Measurements from ENCODE around the gene ABCA4.

The ABCA4 gene

DNA sequence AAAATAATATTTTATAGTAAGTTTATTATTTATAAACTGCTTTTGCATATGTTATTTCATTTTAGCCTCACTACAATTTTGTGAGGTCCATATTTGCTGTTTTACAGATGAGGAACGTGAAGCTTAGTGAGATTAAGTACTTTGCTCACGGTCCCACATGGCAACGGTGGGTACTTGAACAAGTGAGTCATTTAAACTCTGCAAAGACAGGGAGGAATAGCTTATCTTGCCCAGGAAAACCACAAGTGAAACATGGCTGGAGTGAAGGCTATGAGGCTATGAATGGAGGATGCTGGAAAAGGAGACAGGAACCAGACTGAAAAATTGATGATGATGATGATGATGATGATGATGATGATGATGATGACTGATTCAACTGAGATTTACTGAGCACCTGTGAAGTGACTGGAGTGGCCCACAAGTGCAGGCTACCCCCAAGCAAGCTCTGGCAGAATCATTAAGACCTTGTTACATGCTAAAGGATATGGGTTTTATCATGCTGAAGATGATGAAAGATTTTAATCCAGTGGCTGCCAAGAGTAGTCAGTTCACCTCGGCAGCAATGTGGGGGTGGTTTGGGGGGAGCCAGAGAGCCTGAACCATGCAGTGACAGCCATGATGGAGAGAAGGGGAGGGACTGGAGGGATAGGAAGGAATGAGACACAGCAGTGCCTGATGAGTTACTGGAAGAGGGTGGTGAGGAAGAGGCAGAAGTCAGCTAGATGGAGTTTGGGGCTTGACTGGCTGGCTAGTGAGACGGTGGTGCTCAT lies 1.4 kb upstream of the ABCA4 start:
- DNase-seq (ENCODE audit: low read depth, low spot score) = no peak

DNA sequence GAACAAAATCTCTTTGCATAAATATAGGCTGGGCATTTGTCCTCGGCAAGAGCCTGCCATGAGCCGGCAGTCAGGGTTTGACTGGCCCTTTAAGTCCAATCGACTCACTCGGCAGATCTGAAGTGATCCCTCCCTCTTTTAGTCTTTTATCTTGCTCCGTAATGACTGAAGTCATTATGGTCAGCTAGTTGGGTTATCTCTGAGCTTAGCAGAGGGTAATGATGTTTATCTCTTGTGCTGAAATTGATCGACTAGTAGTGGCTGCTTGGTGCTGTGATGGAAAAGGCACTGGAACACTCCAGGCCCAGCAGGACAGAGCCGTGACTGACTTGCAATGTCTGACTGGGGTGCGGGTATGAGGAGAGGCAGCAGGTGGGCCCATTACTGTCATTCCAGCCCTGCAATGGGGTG lies 468 bp upstream of the ABCA4 start:
- no peak for DNase-seq (ENCODE audit: low read depth, low spot score)

DNA sequence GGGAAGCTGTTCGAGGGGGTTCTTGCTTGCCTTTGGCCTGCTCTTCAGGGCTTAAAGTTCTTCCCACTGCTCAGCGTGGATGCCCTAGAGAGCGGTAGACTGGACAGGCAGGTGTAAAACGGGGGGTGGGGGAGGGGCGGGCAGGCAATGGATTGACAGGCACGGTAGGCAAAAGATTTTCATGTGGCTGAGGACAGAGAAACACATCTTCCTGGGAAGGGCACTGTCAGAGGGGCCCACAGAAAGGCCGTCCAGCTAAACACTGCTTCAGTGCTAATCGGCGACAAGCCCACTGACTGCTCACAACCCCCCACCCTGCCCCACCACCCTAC lies 412 bp downstream of the ABCA4 start:
- no peak for DNase-seq (ENCODE audit: low read depth, low spot score)

DNA sequence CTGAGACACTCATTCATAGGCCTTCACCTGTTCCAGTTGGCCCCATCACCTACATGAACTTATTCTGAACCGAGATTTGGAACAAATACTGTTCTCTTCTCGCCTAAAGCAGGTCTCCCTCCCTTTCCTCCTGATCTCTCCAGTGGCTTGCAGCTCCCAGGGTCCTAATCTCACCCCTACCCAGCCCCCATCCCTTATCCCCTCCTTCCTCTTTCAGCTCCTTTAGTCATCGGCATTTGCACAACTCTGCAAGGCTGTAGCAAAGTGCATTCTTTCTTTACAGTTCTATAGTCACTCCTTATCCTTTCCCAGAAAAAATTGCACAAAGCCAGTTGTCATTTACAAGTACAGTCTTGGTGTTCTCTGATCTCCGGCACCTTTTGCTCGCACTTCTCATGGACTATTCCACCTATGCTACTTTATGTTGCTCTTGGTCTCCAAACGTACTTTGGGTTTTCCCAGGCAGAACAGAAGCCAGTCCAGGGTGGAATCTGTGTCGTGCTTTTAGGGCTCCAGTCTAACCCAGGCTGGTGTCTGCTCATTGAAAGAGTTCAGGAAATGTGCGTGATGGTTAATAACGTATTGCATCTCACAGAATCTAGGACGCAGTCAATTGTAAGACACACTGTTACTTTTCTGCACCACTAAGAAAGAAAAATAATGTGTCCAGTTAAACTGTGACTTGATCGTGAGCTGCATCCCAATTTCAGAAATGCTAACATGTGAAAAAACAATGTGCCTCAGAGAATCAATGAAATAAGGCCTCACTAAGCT lies 965 bp downstream of the ABCA4 start:
- no peak for DNase-seq (ENCODE audit: low read depth, low spot score)

DNA sequence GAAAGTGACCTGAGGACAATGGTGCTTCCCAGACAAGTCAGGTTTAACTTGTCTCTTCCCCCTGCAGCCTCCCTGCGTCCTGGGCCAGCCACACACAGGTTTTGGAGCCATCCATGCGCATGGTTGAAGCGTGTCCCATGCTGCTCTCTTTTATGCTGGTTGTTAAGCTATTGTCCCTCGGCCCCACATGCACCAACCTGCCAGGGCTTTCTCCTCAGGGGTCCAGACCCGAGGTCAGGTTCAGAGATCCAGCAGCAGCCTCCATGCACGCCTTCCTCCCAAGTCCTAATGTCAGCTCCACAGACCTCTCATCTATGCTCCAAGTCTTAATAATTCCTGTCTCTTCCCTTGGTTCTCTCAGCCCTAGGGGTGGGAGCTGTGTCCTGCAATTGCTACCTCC lies 1.6 kb downstream of the ABCA4 start:
- DNase-seq (ENCODE audit: low read depth, low spot score) = no peak

DNA sequence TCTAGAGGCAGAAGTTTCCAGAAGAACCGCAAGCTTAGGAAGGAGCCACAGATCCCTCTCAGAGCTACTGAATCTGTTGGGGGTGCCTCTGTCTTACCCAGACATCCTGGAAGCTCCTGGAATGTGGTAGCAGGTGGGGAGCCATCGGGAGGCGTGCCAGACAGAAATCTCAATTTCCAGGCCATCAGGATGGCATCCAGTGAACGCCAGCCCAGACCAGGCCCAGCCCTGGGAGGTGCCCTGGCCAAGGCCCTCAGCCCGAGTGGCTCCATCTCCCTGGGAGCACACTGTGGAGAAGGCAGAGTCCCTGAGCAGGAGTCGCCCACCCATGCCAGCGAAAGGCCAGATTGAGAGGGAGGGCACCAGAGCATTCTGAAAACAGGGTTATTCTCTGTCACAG lies 2.5 kb downstream of the ABCA4 start:
- DNase-seq (ENCODE audit: low read depth, low spot score) = no peak

DNA sequence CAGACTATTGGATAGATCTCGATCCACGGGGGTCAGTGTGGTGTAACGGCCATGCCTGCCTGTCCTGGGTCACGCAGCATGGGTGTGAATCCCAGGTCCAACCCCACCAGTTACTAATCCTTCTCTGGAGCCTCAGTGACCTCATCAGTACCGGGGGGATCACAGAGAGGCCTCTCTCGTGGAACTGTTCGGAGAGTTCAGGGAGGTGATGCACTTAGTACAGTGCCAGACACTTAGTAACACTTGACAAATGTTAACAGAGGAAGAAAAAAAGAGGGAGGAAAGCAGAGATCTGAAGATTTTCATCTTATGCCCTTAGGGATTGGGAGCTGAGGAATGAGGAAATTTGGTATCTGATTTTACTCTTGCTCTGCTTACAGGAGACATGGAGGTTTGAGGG lies 2.9 kb downstream of the ABCA4 start:
- no peak for DNase-seq (ENCODE audit: low read depth, low spot score)

DNA sequence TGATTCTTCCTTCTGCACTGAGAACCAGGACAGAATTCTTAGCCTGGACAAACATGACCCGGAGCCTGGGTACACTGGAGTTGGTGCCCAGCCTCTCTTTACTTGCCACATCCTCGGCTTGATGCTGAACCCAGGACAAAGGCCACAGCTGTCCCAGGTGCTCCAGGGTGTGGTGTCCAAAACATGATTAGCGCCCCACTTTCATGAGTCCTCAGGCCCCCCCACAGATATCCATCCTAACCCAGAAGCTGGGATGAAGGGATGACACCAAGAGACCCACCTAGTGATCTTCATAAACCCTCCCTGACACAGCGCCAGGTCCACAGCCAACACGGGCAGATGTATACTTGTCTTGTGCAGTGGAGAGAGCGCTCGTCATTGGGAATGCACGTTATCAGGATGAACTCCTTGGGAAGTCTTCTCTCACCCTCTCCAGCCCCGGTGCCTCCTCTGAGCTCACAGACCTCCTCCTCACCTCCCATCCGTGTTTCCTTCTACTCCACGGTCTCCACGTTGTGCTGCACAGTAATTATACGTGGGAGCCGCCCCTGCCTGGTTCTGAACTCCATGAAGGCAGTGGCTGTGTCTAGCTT lies 3.6 kb downstream of the ABCA4 start:
- no peak for DNase-seq (ENCODE audit: low read depth, low spot score)

DNA sequence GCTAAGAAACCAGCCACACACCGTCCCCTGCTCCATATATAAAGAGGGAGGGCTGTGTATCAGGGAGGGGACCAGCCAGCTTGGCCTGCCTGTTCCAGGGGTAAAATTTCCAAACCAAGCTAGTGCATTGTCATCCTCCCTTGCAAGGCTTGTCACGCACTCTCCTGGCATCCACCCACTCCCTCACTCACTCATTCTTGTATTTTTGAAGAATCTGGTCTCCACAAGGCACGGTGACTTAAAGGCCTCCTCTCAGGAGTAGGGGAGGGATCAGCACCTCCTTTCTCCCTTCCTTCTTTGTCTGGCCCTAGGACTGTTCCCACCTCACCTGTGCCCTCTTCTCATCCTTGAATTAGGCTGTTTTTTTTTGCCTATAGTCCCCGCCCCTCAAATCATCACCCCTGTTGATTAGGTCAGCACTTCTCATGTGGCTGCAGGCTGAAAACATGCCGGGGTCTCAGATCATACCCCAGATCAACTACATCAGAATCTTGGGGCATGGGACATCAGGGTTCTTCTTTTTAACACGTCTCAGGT lies 5.0 kb downstream of the ABCA4 start:
- no peak for DNase-seq (ENCODE audit: low read depth, low spot score)

DNA sequence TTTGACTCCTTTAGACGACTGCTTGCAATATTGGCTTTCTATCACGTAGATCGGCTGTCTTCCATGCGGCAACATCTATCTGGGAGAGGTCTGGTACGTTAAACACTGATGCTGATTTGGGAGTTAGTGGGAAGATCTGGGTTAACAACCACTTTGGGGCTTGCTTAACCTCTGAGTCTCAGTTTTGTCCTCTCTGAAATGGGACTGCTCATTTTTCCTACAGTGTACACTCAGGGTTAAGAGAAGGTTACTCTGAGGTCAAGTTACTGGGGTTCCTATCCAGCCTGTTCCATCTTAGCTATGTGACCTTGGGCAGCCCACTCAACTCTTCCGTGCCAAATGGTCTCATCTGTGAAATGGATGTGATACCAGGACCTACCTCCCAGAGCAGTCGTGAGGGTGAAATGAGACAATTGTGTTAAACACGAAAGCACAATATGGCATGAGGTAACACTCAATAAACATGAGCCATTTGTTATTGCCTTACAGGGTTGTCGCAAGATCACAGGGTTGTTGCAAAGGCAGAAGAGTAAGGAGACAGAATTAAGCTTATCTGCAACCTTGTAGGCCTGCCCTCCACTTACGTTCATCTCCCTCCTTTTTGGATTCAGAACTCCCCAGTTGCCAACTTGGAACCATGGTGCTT lies 5.6 kb downstream of the ABCA4 start:
- DNase-seq (ENCODE audit: low read depth, low spot score) = no peak

DNA sequence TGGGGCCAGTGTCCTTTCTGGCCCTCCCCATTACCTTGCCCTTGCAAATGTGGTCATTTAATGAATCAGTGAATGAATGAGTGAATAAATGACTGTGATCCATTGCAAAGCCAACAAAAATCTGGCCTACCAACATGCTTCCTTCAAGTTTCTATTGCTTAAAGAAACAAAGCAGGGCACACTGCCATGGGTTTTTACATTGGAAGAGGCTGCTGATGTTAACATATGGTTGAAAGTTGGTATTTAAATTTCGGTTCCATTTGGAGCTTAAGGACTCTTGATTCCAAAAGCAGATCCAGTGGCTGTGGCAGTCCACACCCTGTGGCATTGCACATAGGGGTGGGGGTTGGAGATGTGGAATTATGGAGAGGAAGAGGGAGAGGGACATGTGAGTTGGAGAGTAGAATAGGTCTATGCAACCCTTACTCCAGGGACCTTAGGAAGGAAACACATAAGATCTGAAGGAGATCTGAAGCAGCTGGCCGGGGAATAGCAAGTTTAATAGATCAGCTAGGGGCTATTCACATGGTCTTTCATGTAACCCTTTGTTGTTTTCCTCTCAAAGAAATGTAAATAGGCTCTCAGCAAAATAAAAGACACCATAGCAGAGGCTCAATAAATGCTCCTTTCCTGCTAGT lies 7.2 kb downstream of the ABCA4 start:
- DNase-seq (ENCODE audit: low read depth, low spot score) = no peak

DNA sequence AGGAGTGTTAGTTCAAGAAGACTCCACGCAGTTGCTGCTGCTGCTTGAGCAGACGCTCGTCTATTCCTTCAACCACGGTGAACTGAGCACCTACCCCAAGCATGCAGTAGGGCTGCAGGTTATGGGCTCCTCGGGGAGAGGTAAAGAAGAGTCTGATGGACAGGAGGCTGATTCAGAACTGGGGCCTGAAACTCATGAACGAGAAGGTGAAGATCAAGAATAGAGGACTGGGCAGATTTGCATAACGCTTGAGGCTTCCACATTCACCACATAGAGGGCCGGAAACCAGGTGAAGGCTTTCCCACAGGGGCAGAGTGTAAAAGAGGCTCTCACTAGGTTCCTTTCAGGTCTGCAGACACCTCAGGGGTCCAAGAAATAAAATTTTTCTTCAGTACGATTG lies 9.1 kb downstream of the ABCA4 start:
- no peak for DNase-seq (ENCODE audit: low read depth, low spot score)

DNA sequence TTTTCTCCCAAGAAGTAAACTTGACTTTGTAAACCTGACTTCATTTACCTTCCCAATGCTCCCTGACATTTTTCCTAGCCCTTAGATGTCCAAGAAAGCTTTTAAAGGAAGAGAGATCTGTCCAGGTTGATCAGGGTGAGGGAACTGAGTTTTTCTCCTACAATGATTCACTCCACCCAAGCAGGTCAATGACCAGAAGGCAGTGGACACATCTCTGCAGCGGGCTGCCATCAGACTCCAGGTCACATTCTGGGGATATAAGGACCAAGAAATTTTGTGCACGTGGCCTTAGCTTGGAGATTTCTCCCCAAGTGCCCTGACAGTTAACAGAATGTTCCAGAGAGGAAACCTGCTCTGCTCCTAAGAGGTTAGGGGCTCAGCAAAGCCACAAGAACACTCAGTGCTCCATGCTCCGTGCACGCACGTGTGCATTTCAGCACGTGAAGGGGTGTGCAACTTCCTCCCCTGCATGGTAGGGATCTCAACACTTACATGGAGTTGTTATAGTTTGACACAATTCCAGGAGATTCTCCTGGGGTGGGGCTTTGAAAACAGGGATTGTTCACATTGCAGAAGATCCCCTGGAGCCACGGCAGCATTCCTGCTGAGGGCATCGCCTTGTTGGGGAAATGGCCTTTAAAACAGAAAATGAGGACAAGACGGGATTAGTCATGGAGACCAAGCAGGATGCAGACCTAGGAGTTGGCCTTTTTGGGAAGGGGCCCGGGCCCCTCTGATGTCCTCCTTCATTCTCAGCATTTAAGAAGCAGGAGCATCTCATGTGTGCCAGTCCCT lies 9.8 kb downstream of the ABCA4 start:
- no peak for DNase-seq (ENCODE audit: low read depth, low spot score)

DNA sequence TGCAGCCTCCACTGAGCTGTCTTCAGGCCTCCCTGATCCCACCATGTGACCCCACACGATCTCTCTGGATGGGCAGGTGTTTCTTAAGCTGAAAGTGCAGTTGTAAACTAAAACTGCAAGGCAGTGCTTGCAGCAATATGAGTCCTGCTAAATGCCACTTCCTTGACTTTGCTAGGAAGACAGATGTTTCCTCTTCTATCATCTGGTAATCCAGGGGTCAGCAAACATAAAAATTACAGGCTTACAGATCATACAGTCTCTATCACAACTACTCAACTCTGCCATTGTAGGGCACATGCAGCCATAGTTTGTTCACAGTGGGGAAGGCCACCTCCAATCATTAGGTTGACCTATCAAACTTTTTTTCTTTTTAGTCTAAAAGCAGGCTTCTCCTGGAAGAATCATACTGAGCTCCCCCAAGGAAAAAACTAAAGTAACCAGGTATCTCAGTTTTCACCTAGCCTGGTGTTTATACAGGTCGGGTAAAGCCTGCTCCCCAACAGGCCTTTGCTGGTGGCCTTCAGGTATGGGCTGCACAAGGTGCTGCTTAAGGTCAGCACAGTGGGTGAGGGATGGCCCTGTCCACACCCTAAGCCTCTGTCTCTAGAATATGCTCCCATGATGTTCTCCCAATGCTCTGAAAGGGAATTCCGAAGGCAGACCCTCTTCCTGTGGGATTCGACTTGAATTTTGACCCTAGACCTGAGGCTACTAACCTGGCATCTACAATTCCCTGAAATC lies 10.8 kb downstream of the ABCA4 start:
- no peak for DNase-seq (ENCODE audit: low read depth, low spot score)

DNA sequence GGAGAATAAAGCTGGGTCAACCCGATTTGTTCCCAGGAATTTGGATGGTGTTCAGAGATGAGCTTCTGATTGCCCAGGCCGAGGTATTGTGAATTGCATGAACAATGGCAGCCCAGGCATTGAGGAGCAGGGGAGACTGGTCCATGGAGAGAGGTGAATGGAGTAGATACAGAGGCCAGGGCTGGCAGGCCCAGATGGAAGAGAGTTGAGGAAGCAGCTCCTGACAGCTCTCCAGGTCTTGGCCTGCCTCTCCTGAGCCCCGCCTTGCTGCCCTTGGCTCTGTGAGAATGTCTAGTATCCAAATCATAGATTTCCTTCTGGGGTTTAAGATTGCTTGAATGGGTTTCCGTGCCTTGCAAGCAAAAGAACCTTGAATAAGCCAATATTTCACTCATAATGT lies 11.5 kb downstream of the ABCA4 start:
- no peak for DNase-seq (ENCODE audit: low read depth, low spot score)

DNA sequence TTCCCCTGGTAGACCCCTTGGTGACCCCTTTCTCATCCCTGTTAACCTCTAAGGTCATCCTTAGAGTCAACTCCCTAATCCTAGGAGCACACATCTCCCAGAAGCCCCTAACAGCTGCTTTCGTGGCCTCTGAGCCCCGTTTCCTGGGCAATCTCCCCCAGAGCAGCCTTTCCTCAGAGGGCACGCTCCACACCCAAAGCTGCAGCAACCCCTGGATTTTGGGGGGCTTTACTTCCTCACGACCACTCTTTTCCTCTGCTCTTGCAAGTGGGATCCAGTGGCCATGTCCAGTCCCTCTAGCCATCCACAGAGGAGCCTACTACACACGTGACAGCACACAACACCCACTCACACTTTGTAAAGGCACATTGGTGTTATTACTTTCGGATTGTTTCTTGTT lies 13.8 kb downstream of the ABCA4 start:
- no peak for DNase-seq (ENCODE audit: low read depth, low spot score)

DNA sequence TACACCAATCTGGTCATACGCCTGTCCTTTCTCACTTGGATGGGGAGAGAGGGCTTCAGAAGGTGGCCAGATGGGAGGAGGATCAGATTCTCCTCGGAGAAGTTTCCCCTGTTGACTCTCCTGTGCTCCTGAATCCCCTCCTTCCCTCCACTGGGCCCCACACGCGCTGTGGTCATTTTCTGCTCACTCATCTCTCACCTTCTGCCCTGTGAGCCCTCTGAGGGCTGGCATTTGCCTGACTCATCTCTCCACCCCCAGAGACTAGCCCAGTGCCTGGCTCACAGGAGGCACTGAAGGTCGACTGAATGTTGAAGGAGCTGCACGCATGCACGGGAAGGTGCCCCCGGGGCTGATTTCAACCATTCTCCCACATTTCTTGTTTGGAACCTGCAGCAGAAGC lies 14.2 kb downstream of the ABCA4 start:
- no peak for DNase-seq (ENCODE audit: low read depth, low spot score)

DNA sequence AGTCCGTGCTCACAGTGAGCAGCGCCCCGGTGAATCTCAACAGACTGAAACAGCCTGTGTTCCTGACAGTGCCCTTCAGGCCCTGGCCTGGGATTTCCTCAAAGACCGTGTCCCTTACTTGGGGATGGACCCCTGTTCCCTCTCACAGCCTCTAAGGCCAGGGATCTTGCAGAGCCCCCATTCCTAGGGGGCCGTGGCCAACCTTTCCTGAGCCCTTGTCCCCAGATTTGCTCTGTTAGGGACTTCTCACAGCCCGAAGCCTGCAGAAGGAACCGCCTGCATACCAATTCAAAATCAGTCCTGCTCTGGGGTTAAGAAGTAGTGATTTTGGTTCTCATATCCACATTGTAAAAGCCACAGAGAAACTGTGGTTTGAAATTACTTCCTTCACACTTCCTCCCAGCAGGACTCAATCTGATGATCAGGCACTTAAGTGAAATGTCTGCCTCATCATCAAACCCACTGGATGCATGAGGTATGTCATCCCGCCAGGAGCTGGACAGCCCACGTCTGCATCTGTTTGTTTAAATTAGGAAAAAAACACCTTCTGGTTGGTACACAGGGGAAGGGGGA lies 14.9 kb downstream of the ABCA4 start:
- no peak for DNase-seq (ENCODE audit: low read depth, low spot score)

DNA sequence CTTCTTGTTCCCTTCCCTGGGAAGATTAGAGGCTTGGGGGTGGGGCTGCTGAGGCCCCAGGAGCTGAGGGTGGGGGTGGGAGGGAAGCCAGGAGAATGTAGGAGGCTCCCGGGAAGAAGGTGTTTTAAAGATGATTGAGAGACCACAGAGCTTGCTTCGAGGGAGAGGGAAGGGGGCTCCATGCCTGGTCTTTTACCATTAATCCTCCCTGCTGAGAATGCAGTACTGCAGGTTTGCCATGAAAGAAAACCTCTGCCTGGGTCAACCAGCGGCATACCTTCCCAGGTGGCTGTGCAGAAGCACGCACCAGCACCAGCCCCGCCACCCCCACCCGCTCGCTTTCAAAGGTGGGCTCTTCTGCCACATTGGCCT lies 15.4 kb downstream of the ABCA4 start:
- no peak for DNase-seq (ENCODE audit: low read depth, low spot score)

Measured in activated naive CD8-positive, alpha-beta T cell treated with anti-CD3 and anti-CD28 coated beads, Interleukin-2, amount 50 U/mL, for 16 hours (primary cell).